HG03565 (cell line): Measurements from ENCODE around the gene TACR1.

Experiments
- ATAC-seq: cut with Tn5 transposase; IDR thresholded peaks from one replicate; pipeline ENCODE4 v1.9.1; 2021; ENCODE audit warnings: mild to moderate bottlenecking, moderate library complexity; ENCODE audit not compliant: unreplicated experiment

Gene TACR1

GRCh38 chr2:75025216-75025615 is 174.1 kb downstream of the TACR1 start:
- no peak for ATAC-seq

- no peak for ATAC-seq
These were observed 175.5 kb downstream of the TACR1 start for GRCh38 chr2:75023666-75024455.

GRCh38 chr2:75022516-75022915 is 176.8 kb downstream of the TACR1 start:
- no peak for ATAC-seq

GRCh38 chr2:75021672-75022071 is 177.6 kb downstream of the TACR1 start:
- ATAC-seq = no peak

DNA sequence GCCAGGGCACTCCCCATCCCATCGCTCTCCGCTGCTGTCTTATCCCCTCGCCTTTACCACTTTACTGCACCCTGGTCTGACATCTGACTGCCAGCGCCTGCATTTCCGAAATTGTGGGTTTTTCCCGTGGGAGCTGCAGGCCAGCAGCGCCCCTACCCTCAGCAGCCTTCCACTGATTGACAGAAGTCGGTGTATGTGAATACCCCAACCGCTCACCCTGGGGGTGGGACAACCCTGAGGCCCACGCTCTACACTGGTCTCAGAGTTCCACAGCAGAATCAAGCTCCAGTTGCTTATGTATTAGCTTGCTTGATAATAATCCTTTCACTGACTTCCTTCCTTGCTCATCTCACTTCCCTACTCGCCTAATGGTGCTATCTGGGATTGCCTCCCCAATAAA is 178.8 kb downstream of the TACR1 start:
- no peak for ATAC-seq

- ATAC-seq = no peak
These were observed 179.5 kb downstream of the TACR1 start for GRCh38 chr2:75019790-75020189.

- no peak for ATAC-seq
These were observed 181.2 kb downstream of the TACR1 start for GRCh38 chr2:75018162-75018561.

- ATAC-seq = no peak
These were observed 187.2 kb downstream of the TACR1 start for GRCh38 chr2:75012080-75012479.

DNA sequence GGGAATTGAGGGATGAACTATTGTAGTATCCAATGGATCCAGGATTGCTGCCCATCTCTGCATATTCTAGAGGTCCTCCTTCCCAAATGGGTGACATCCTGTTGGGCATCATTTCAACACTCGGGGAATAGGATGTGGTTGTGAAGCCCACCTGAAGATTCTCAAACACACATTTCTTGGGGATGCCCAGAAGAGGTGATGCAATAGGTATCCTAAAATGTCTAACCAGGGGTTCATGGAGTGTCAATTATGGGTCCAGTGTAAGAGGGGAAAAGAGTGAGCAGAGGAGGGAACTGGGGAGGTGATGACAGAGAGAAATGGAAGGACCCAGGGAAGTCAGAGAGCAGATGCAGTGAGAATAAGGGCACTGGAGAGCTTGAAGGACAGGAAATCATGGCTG is 188.7 kb downstream of the TACR1 start:
- no peak for ATAC-seq

DNA sequence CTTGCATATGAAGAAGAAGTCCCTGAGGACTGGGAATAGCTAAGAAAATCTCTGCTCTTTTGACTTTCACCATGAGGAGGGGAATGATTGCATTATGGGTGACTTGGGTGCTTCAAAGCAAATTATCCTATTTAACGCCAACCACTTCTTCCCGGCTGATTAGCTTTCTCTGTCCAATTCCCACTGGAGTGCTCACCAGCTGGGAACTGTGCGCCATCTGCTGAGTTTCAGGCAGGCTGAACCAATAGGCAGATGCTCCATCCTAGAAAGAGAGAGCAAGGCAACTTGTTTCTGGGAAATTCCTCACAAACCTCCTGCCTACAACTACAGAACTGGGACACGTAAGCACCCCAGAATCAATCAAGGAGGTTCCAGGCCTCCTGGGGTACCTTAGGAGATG is 191.5 kb downstream of the TACR1 start:
- ATAC-seq = no peak

GRCh38 chr2:75007061-75007460 is 192.3 kb downstream of the TACR1 start:
- ATAC-seq = no peak

- no peak for ATAC-seq
These were observed 193.3 kb downstream of the TACR1 start for GRCh38 chr2:75006041-75006440.

DNA sequence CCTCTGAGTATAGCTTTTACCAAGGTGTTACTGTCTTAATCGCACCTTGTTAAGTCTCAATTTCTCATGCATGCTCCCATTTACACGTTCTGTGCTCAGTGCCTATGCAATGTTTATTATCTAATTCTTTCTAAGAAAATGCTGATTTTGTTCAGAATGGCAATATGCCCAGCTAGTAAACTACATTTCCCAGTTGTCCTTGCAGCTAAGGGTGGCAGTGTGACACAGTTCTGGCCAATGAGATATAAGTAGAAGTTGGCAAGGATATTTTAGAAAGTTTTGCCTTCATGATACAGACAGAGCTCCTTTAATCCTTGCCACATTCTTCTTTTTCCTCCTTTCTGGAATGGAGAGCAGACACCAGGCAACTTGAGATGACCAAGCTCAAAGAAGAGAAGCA is 195.5 kb downstream of the TACR1 start:
- ATAC-seq = no peak

DNA sequence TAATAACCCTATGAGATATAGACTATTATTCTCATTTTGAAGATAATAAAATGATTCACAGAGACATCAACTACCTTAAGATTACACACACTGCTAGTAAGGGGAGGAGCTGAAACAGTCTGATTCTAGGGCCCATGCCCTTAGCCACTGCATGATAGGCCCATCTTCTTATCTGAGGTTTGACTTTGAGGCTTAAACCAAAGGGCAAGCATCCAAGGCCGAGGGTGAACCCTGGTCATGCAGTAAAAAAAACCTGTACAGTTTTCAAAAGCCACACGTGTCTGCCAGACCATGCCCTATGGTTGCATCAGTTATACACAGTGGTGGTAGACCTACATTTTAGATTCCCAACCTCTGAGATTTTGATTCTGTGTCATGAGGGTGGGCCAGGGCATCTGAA is 196.0 kb downstream of the TACR1 start:
- no peak for ATAC-seq

GRCh38 chr2:75002007-75002406 is 197.3 kb downstream of the TACR1 start:
- ATAC-seq = no peak

DNA sequence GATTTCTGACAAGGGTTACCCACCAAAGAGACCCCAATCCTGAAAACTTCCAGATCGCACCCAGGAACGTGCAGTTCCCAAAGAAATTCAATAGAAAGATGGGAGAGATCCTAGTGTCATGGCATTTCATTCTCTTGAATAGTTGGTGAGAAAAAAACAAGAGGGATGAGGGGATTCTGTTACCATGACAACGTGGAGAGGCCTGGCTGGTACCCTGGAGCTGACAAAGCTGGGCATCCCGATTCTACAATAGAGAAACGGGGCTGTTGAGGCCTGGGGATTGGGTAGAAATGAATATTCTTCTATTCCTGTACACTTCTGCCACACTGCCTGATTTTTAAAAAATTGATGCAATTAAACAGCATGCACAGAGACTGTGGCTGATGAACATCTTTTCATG is 199.9 kb downstream of the TACR1 start:
- no peak for ATAC-seq
